ENCODE results near the gene DDC.
"Not testable (repeated sequence)": the region's sequence is repeated elsewhere in the genome, so short reads cannot be mapped to it uniquely, and the experiment has no call there.

DDC gene

DNA sequence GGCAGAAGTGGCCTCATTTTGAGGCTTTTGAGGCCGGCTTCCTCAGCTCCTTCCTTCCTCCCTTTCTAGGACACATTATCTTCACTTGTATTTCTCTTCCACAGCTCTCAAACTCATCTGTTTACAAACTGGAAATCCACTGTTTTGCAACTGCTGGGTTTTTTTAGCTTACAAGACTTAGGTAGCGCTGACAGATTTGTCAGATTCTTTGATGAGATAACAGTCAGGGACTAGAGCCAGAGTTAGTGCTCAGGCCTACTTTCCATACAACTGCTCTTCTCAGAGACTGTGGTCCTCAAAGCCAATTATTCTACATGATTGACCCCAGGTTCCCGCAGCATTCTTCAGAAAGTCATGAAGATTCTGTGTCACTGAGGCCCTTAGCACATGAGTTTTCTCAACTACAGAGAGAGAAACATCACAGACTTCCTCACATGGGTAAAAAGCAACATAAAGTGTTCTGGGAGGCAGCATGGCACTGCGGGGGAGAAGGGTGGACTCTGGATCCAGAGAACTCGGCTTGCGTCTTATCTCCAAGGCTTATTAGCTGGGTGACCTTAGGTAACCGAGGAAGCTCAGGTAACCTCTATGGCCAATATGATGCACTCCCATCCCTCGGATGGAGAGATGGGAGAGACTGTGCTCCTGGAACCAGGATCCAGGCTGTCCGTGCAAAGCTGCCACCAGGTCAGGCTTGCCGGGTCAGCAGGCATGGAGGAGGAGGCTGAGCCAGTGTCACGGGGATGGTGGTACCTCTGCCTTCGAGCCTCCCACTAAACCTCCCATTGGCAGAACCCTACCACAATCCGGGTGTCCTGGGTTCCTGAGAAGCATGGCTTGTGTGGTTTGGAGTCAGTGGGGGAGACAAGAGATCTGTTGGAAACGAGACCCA is 10.5 kb downstream of the DDC start:
- no peak for DNase-seq

- DNase-seq, result no peak
These were observed 11.2 kb downstream of the DDC start for GRCh38 chr7:50553973-50554372.

- DNase-seq, result no peak
These were observed 12.3 kb downstream of the DDC start for GRCh38 chr7:50552921-50553320.

DNA sequence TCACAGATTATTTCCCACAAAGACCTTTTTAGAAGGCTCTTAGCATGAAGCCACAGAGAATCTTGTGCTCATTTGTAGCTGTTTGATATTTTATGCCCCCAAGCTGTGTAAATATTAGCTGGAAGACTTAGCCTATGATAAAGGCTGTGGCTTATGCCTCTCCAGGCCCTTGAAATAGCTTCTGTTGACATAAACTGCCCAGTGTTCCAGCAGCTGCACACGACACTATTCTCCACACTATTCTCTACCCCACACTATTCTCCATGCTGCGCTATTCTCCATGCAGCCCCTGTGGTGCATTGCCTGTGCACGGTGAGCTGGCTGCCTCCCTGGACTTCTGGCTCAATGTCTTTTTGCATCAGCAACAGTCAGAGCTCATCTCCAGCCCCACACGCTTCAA is 13.1 kb downstream of the DDC start:
- DNase-seq, result no peak

DNA sequence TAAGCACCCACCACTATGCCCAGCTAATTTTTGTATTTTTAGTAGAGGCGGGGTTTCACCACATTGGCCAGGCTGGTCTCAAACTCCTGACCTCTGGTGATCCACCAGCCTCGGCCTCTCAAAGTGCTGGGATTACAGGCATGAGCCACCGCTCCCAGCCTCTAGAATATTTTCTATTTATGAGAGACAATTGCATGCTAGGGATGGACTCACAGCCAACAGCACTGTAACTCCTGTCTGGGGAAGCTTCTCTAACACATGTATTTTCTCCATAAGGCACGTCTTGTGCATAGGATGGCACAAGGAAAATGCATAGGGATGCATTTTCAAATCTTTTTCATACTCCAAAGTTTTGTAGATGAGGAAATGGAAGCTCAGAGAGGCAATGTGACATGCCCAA is 19.6 kb downstream of the DDC start:
- not testable (repeated sequence) for DNase-seq

GRCh38 chr7:50544992-50545391 is 20.2 kb downstream of the DDC start:
- DNase-seq, result no peak

DNA sequence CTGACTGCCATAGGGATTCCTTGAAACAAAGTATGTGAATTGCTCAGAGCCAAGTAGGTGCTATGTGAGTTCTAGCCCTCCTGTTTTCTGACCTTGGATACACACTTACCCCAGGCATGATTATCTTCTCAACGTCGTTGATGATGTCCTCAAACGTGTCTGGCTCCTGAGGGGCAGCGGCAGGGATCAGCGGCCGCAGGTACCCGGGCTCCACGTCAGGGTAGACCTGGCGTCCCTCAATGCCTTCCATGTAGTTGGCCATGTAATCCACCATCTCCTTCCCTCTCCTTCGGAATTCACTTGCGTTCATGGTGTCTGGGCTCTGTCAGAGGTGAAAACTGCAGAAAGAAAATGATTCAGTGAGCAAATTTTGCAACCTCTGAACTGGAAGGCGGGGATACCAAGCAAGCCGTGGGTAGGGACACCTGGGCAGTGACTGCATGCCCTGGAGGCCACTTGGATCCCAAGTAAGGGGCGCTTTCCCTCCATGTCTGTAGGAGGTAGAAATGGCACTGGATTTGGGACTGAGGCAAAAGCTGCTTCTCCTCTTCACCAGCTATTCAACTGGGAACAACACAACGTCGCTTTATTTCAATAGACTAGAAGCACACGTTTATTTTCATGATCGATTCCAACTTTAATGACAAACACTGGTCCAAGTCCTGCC is 21.3 kb downstream of the DDC start:
- DNase-seq, result no peak

DNA sequence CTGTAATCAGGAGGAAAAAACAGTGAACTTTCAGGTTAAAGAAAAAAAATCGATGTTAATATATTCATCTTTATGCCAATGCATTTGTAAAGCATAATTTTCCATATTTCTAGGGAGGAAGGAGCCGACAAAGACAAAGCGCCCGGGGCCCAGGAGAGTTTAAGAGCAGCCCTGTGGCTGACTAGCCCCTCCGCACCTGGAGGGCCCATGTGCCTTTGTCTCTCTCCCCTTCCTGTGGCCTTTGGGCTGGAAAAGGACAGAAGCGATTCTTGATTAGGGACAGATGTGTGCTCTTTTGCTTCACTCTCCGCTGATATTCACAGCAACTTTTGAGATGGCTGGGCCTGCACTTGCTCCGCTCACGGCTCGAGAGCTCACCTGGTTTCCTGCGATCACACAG is 23.1 kb downstream of the DDC start:
- no peak for DNase-seq

DNA sequence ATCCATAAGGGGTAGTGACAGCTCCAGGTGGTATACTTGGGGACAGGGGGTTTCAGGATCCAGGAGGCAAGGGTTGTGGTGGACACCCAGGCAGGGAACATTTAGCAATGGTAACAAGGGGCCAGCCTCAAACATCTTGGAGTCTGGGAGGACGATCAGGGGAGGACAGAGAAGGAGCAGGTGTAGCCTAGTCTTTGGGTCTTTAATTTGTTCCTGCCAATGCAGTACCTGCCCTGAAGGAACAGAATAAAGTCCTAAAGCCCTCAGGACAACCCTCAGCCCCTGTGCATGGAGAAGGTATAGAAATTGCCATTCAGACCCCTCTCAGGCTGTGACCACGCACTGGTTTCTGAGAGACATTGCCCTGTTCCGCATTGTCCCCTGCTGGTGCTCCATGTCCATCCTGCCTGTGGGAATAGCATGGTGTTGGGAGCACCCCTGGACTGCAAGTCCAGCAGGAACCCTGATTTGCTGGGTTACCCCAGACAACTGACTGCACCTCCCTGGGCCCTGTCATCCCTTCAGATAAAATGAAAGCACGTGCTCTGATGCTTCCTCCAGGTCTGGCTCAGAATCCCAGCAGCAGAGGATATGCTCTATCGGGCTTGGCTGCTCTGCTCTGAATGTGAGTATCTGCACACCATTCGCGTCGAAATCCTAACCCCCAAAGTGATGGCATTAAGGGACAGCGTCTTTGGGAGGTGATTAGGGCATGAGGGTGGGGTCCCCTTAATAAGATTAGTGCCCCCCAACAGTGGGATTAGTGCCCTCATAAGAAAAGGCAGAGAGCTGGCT is 24.2 kb downstream of the DDC start:
- no peak for DNase-seq

GRCh38 chr7:50539725-50540124 is 25.5 kb downstream of the DDC start:
- no peak for DNase-seq

- DNase-seq, result no peak
These were observed 26.7 kb downstream of the DDC start for GRCh38 chr7:50538478-50538877.

DNA sequence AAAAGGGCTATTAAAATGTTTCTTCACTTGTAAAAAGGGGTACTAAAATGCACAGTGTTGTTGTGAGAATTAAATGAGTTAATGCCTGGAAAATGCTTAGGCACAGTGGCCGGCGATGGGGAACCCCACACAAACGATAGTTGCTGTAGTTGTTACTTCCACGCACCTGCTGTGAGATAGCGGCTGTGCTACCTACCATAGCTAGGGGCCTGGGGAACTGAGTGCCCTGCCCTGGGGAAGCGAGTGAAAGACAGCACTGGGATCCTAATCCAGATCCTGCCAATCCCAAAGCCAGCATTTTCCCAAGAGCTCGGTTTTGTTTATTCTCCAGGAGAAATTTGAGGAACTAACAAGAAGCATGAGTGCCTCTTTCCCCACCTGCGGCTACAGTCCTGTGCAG is 27.8 kb downstream of the DDC start:
- DNase-seq, result no peak

- not testable (repeated sequence) for DNase-seq
These were observed 29.9 kb downstream of the DDC start for GRCh38 chr7:50535291-50535711.

DNA sequence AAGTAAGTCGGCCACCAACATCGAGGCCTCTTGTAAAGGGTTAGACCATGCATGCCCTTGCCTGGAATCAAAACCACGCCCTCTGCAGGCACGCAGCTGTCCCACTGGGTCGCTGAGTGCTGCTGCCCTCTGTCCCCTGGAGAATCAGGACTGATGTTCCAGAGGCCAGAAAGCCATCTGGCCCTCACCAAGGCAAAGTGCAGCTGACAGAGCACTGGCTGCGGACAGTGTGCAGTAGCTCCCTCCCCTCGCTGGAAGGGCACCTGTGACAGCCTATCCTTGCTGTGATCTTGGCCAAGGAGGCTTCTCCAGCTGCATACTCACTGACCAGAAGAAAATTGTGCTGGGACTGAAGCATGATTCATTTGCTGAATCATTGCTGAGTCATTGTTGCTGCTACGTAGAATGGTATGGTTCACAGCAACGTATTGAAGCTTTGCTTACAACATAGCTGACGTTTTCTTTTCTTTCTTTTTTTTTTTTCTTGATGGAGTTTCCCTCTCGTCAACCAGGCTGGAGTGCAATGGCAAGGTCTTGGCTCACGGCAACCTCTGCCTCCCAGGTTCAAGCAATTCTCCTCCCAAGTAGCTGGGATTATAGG is 30.4 kb downstream of the DDC start:
- DNase-seq, result no peak

DNA sequence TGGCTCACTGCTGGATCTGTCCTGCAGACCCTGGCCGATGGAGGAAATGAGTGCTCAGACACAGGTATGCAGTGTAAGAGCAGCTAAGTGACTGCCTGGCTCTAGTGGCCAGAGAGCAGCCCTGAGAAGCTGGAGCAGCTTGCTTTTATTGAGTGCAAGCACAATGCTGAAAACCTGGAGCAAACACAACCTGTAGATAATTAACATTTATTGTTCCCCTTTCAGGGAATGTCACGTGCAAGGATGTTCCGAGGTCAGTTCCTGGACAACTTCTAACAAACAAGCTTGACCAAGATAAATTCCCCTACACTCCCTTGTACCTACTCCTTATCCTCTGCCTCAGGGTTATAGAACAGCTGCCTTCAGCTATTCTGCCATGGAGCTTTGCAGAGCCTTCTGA is 31.3 kb downstream of the DDC start:
- DNase-seq, result no peak

GRCh38 chr7:50531928-50532327 is 33.3 kb downstream of the DDC start:
- DNase-seq, result no peak

GRCh38 chr7:50531401-50531911 is 33.7 kb downstream of the DDC start:
- no peak for DNase-seq

GRCh38 chr7:50530766-50531165 is 34.4 kb downstream of the DDC start:
- DNase-seq, result no peak

GRCh38 chr7:50529093-50529862 is 35.9 kb downstream of the DDC start:
- DNase-seq, result no peak

GRCh38 chr7:50528266-50529092 is 36.7 kb downstream of the DDC start:
- no peak for DNase-seq

DNA sequence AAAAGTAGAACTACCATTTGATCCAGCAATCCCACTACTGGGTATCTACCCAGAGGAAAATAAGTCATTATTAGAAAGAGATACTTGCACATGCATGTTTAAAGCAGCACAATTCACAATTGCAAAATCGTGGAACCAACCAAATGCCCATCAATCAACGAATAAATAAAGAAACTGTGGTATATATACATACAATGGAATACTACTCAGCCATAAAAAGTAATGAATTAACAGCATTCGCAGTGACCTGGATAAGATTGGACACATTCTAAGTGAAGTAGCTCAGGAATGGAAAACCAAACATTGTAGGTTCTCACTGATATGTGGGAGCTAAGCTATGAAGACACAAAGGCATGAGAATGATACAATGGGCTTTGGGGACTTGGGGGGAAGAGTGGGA is 45.9 kb downstream of the DDC start:
- not testable (repeated sequence) for DNase-seq

All from activated CD4-positive, alpha-beta T cell treated with anti-CD3 and anti-CD28 coated beads for 1 hour (primary cell).